Neural progenitor cell (in vitro differentiated cells): ENCODE measurements around the gene SNX1. TPM values are rescaled to one million over a fixed set of nuclear protein-coding genes. Genes with fewer than 3 reads are reported as not detected.

ENCODE experiments used
- DNase-seq: peaks from one replicate; pipeline ENCODE4 v3.0.0-alpha.2; 2016; ENCODE audit warnings: low spot score
- H2AFZ ChIP-seq: fragments of 200-600 bp; sonication (generic); replicated peaks from 2 replicates; pipeline ENCODE4 v1.6.1; 2016; ENCODE audit warnings: antibody characterized with exemption
- H3F3A ChIP-seq: fragments of 200-600 bp; sonication (generic); 2 replicates; pipeline ENCODE4 v1.6.1; 2016; ENCODE audit warnings: antibody characterized with exemption, low read depth
- H3K27ac ChIP-seq: fragments of 200-600 bp; sonication (generic); 2 replicates; pipeline ENCODE4 v1.5.1; 2016; ENCODE audit warnings: mild to moderate bottlenecking
- H3K27me3 ChIP-seq: fragments of 200-600 bp; sonication (generic); 2 replicates; pipeline ENCODE4 v1.6.1; 2016; ENCODE audit warnings: mild to moderate bottlenecking, moderate library complexity
- H3K36me3 ChIP-seq: fragments of 200-600 bp; sonication (generic); 2 replicates; pipeline ENCODE4 v1.5.1; 2016
- H3K4me1 ChIP-seq: fragments of 200-600 bp; sonication (generic); 2 replicates; pipeline ENCODE4 v1.6.1; 2016; ENCODE audit warnings: mixed run types
- H3K4me2 ChIP-seq: fragments of 200-600 bp; sonication (generic); 2 replicates; pipeline ENCODE4 v1.6.1; 2016
- H3K4me3 ChIP-seq: fragments of 200-600 bp; sonication (generic); 2 replicates; pipeline ENCODE4 v1.5.1; 2016
- H3K79me2 ChIP-seq: fragments of 200-600 bp; sonication (generic); 2 replicates; pipeline ENCODE4 v1.6.1; 2016; ENCODE audit warnings: low read depth
- H3K9ac ChIP-seq: fragments of 200-600 bp; sonication (generic); 2 replicates; pipeline ENCODE4 v1.6.1; 2016
- H3K9me3 ChIP-seq: fragments of 200-600 bp; sonication (generic); 2 replicates; pipeline ENCODE4 v1.5.1; 2016; ENCODE audit warnings: low read depth
- H4K20me1 ChIP-seq: fragments of 200-600 bp; sonication (generic); 2 replicates; pipeline ENCODE4 v1.6.1; 2016; ENCODE audit warnings: low read depth
- H3K27ac Mint-ChIP-seq: 3 replicates; pipeline ENCODE4 v1.8.0; 2021; ENCODE audit warnings: mixed read lengths
- H3K27me3 Mint-ChIP-seq: 2 replicates; pipeline ENCODE4 v1.8.0; 2022; ENCODE audit warnings: low read depth, mild to moderate bottlenecking, inconsistent platforms, moderate library complexity, mixed read lengths; ENCODE audit not compliant: insufficient read depth
- H3K36me3 Mint-ChIP-seq: 3 replicates; pipeline ENCODE4 v1.8.0; 2021; ENCODE audit warnings: mixed read lengths
- H3K4me1 Mint-ChIP-seq: 3 replicates; pipeline ENCODE4 v1.8.0; 2021; ENCODE audit warnings: mixed read lengths
- H3K4me3 Mint-ChIP-seq: 3 replicates; pipeline ENCODE4 v1.8.0; 2021; ENCODE audit warnings: mild to moderate bottlenecking, moderate library complexity, mixed read lengths
- H3K9me3 Mint-ChIP-seq: 3 replicates; pipeline ENCODE4 v1.8.0; 2020; ENCODE audit warnings: mixed read lengths
- EZH2 ChIP-seq: fragments of 200-600 bp; sonication (generic); IDR thresholded peaks from 2 replicates; pipeline ENCODE4 v1.6.1; 2017; ENCODE audit warnings: antibody characterized with exemption, mild to moderate bottlenecking, moderate library complexity
- EZH2phosphoT487 ChIP-seq: fragments of 200-600 bp; sonication (generic); IDR thresholded peaks from 2 replicates; pipeline ENCODE4 v1.6.1; 2017; ENCODE audit warnings: antibody characterized with exemption
- total RNA-seq: library from RNA; depleted of rRNA; stranded (reverse); fragments of >200 nt; gene quantifications from 2 replicates; pipeline ENCODE4 v1.2.3, GENCODE V29; 2015; ENCODE audit warnings: low replicate concordance
- TF ChIP-seq, protein P1 (sequence below): fragments of 200-600 bp; sonication (generic); IDR thresholded peaks from 2 replicates; pipeline ENCODE4 v1.5.1; 2017; ENCODE audit warnings: antibody characterized with exemption, mild to moderate bottlenecking

The SNX1 gene
- total RNA-seq, 1 donor from 2014 or later = 24.0 TPM

DNA sequence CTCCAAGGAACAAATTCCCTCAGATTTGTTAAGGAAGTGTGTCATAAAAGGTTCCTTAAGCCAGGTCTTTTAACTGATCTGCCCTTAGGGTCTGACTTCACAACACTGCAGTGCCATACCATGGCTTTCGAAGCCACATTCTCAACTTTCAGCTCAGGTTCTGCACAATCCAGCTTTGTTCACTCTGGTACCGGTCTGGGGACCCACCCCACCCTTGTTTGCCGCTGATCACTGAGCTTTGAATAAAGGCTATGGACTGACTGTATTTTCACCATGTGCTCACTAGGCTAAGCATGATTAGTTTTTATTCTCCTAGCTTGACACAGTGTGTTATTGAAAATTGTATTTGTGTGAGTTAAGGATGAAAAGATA lies 15.9 kb downstream of the SNX1 start:
- H3K4me3 Mint-ChIP-seq = no peak overlapping the region
- Histone ChIP-seq H4K20me1 (peaks cover 25% of the 10 kb centered on the region), H3K36me3 (no peaks in the 10 kb centered on the region), H3K27ac (no peak overlapping the region), H3K27me3 (no peaks in the 10 kb centered on the region), H3K4me2 (no peak overlapping the region), H3K79me2 (peaks cover 52% of the 10 kb centered on the region), H3K9me3 (no peaks in the 10 kb centered on the region), H3K4me3 (no peak overlapping the region), H3F3A (no peaks in the 10 kb centered on the region), H3K4me1 (peaks cover 10% of the 10 kb centered on the region), H2AFZ (no peak overlapping the region), H3K9ac (peak overlapping the region; percentile 25)
- H3K36me3 Mint-ChIP-seq = peaks cover 12% of the 10 kb centered on the region
- DNase-seq = no peak
- peaks cover 4% of the 10 kb centered on the region for H3K4me1 Mint-ChIP-seq
- no peak overlapping the region for H3K27ac Mint-ChIP-seq
- no peaks in the 10 kb centered on the region for H3K9me3 Mint-ChIP-seq
- TF ChIP-seq EZH2phosphoT487 (no peak), EZH2 (no peak)
- TF ChIP-seq, protein P1, sequence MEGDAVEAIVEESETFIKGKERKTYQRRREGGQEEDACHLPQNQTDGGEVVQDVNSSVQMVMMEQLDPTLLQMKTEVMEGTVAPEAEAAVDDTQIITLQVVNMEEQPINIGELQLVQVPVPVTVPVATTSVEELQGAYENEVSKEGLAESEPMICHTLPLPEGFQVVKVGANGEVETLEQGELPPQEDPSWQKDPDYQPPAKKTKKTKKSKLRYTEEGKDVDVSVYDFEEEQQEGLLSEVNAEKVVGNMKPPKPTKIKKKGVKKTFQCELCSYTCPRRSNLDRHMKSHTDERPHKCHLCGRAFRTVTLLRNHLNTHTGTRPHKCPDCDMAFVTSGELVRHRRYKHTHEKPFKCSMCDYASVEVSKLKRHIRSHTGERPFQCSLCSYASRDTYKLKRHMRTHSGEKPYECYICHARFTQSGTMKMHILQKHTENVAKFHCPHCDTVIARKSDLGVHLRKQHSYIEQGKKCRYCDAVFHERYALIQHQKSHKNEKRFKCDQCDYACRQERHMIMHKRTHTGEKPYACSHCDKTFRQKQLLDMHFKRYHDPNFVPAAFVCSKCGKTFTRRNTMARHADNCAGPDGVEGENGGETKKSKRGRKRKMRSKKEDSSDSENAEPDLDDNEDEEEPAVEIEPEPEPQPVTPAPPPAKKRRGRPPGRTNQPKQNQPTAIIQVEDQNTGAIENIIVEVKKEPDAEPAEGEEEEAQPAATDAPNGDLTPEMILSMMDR = no peak
- H3K27me3 Mint-ChIP-seq = peaks cover 2% of the 10 kb centered on the region

DNA sequence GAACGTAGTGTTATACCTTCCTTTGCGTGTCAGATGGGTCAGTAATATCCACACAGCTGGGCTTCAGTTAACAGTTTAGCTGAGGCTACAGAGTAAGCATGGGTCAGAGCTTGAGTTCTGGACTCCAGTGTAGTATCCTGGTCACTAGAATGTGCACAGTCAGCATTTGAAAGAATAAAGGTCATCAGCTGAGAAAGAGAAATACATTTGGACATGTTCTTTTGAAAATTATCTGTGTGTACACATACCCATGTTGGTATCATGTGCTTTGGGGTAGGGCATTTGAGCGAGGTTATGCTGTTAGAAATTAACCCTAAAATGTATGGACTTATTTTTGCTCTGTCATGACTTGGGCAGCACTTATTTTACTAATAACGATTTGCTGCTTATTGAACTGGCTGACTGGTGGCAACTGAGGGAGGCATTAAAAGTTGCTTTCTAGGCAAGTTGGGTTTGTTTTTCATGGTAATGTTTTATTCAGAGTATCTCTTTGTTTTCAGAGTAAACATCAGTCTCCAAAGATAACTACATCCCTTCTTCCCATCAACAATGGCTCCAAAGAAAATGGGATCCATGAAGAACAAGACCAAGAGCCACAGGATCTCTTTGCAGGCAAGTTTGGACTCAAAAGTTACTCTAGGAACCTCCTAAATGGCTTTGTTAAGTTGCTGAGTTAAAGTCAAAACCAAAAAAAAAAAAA lies 16.4 kb downstream of the SNX1 start:
- H2AFZ ChIP-seq = no peak overlapping the region
- Mint-ChIP-seq H3K36me3 (peaks cover 12% of the 10 kb centered on the region), H3K27ac (no peak overlapping the region), H3K4me1 (peaks cover 4% of the 10 kb centered on the region), H3K27me3 (peaks cover 2% of the 10 kb centered on the region), H3K9me3 (no peaks in the 10 kb centered on the region), H3K4me3 (no peak overlapping the region)
- peaks cover 10% of the 10 kb centered on the region for H3K4me1 ChIP-seq
- H3K4me2 ChIP-seq = no peak overlapping the region
- H3K79me2 ChIP-seq = peaks cover 47% of the 10 kb centered on the region
- DNase-seq = no peak
- no peaks in the 10 kb centered on the region for H3K27me3 ChIP-seq
- no peak overlapping the region for H3K27ac ChIP-seq
- H3K9ac ChIP-seq = no peak overlapping the region
- no peaks in the 10 kb centered on the region for H3F3A ChIP-seq
- H3K4me3 ChIP-seq = no peak overlapping the region
- TF ChIP-seq EZH2phosphoT487 (no peak), EZH2 (no peak)
- TF ChIP-seq, protein P1 = no peak
- H3K36me3 ChIP-seq = no peaks in the 10 kb centered on the region
- H4K20me1 ChIP-seq = peaks cover 21% of the 10 kb centered on the region
- H3K9me3 ChIP-seq = no peaks in the 10 kb centered on the region

DNA sequence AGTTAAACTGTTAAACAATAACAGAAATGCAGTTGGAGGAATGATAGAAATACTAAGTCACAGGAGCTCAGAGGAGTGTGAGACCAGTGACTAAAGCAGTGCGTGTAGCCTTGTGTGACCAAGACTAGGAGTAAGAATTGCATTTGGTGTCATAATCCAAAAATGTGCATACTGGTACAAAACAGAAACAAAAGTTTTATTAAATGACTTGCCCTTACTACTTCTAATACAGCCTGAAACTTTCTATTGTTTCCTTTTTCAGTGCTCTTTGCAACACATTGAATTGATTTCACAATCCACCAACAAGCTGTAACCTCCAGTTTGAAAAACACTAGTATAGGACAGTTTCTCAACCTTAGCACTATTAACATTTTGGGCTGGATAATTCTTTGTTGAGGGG lies 17.1 kb downstream of the SNX1 start:
- Histone ChIP-seq H3K4me1 (peaks cover 10% of the 10 kb centered on the region), H3K79me2 (peaks cover 40% of the 10 kb centered on the region), H3K36me3 (no peaks in the 10 kb centered on the region), H3K4me2 (no peak overlapping the region), H3K9ac (no peak overlapping the region), H3K4me3 (no peak overlapping the region), H3K27ac (no peak overlapping the region), H3K27me3 (no peaks in the 10 kb centered on the region), H4K20me1 (peaks cover 19% of the 10 kb centered on the region), H3F3A (no peaks in the 10 kb centered on the region), H3K9me3 (no peaks in the 10 kb centered on the region), H2AFZ (no peak overlapping the region)
- H3K9me3 Mint-ChIP-seq = no peaks in the 10 kb centered on the region
- no peak for DNase-seq
- H3K4me3 Mint-ChIP-seq = no peak overlapping the region
- peaks cover 2% of the 10 kb centered on the region for H3K27me3 Mint-ChIP-seq
- peaks cover 12% of the 10 kb centered on the region for H3K36me3 Mint-ChIP-seq
- TF ChIP-seq, protein P1 = no peak
- TF ChIP-seq EZH2phosphoT487 (no peak), EZH2 (no peak)
- no peak overlapping the region for H3K27ac Mint-ChIP-seq
- peaks cover 4% of the 10 kb centered on the region for H3K4me1 Mint-ChIP-seq
